Activated CD4-positive, alpha-beta T cell treated with anti-CD3 and anti-CD28 coated beads, Interleukin-2, amount 50 U/mL, for 4 hours (primary cell): ENCODE results near the gene RPLP2.

ENCODE experiments used
- DNase-seq, 2 experiments: peaks; one replicate each; pipeline ENCODE4 v3.0.0-alpha.2; 2020

RPLP2 gene

DNA sequence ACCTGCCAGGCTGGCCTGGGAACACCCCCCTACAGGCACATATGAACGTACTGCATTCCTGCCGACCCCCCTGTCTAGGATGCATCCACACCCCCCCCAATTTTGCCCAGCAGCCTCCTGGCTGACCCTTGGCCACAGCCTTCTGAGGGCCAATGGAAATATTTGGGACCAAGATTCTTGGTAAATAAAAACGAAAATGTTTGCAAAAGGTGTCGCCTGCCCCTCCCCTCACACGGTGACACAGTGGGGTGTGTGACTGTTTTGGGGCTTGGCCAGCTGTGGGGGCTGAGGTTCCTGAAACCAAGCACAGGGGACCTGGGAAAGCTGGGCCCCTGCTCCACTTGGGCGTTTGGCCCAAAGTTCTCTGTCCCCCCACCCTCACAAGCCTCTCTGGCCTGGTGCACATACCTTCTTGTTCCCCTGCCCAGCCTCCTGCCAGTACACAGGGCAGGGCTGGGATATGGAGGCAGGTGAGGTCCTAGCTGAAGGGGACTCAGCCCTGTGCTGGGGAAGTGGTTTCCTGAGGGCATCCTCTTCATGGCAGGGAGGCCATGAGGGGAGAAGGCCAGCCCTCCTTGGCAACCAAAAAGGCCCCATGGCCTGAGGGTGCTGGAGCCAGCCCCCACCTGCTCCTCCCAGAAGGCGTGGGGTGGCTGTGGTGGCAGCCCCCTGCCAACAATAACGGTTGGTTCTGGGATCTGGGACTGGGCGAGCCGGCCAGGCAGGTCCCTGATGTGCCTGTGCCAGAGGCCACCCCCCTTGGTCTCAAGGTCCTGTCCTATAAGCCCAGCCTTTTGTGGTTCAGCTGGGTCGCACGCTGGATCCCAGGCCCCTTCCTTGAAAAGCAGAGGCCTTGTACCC is 15.8 kb downstream of the RPLP2 start:
- DNase-seq = no peak

DNA sequence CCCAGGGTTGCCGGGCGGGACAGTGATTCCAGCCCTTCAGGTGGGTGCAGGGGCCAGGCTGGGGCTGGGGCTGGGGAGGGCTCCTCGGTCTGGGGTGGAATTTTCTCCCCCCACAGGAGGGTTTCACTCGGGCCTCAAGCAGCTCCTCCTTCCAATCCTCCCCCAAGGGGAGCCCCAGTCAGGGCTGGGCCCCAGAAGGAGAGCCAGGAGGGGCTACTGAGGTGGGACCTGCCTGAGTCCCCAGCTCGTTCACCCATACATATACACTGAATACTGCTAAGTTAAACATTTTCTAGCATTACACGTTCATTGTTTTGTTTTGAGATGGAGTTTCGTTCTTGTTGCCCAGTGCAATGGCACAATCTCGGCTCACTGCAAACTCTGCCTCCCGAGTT is 16.5 kb downstream of the RPLP2 start:
- no peak for DNase-seq

DNA sequence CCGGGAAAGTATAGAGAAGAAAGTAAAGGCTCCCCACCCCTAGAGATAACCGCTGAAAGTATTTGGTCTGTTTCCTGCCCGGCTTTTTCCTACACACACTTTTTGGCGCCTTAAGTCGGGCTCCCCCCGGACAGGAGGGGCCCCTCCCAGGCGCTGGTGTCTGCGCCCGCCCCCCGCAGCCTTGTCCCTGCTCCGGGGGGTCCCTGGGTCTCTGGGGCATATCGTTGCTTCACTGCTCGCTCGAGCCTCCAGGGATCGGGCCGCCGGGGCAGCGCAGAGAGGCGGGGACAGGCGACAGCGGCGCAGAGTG is 17.0 kb downstream of the RPLP2 start:
- no peak for DNase-seq

DNA sequence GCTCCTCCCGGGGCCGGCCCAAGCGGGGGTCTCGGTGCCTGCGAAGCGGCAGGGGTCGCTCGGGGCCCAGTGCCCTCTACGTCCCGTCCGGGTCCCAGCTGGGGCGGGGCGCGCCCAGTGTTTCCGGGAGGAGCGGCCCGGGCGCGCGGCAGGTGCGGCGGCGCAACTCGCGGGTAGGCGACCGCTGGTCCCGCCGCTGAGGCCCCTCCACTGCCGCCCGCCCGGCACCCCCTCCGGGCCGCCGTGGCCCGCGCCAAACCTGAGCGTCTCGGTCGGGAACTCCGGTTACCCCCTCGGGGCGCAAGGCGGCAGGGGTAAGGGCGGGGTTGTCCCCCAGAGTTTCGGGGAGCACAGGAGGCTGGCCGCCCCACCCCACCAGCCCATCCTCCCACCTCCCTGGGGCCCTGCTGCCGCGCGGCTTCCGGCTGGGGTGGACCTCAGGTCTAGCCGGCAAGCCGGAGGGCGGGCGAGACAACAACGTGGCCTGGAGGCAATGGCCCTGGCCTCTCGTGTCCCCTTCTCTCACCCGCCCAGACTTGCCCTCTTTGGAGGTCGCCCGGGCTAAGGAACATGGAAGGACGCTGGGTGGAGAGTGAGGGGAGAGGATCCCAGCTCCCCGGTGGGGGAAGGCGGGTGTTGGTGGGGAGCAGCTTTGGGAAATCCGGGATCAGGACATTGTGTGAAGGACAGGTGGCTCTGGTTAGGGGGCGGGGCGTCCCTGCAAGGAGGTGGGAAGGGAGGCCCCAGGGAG is 17.6 kb downstream of the RPLP2 start:
- DNase-seq = no peak

DNA sequence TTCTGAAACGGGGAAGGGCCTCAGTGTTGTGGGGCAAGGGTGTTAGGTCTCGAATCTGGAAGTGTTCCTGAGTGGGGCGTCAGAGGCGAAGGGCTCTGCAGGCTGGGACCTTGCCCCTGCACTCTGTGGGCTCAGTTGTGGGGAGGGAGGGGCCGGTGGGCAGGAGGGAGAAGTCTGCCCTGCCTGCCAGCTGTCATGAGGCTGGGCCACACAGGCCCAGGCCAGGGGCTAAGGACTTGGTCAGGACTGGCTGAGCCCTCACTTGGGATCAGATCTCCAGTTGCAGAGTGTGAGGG is 18.1 kb downstream of the RPLP2 start, which contains the start of gene CRACR2B:
TSS of gene CRACR2B (plus strand) at position 23 of the 296 bp plus-strand sequence. CDS start 689 bp downstream, outside the sequence.
- DNase-seq = no peak

DNA sequence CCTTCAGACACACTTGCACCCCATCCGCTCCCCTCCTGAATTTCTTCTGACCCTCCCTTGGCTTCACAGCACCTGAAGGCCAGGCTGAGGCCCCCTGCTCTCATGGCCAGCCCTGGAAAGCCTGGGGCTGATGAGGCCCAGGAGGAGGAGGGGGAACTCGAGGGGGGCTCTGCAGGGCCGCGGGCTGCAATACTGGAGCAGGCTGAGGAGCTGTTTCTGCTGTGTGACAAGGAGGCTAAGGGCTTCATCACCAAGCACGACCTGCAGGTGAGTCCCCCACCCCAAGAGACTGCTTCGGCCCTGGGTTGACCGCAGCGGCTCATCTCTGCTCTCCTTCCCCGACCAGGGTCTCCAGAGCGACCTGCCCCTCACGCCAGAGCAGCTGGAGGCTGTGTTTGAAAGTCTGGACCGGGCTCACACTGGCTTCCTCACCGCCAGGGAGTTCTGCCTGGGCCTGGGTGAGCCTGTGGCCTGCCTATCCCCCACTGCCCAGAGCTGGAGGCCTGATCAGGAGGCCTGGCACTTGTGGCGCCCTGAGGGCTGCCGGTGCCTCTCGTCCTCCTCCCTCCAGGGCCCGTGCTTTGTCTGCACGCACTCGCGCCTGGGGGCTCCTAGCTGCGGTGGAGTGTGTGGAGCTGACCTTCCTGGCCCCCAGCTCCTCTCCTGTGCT is 18.9 kb downstream of the RPLP2 start:
- no peak for DNase-seq

- no peak for DNase-seq
Observed at GRCh38 chr11:829176-829846, 19.5 kb downstream of the RPLP2 start.

- DNase-seq = no peak
Observed at GRCh38 chr11:829847-830294, 20.1 kb downstream of the RPLP2 start.

GRCh38 chr11:830295-831117 is 20.7 kb downstream of the RPLP2 start:
- DNase-seq = no peak

DNA sequence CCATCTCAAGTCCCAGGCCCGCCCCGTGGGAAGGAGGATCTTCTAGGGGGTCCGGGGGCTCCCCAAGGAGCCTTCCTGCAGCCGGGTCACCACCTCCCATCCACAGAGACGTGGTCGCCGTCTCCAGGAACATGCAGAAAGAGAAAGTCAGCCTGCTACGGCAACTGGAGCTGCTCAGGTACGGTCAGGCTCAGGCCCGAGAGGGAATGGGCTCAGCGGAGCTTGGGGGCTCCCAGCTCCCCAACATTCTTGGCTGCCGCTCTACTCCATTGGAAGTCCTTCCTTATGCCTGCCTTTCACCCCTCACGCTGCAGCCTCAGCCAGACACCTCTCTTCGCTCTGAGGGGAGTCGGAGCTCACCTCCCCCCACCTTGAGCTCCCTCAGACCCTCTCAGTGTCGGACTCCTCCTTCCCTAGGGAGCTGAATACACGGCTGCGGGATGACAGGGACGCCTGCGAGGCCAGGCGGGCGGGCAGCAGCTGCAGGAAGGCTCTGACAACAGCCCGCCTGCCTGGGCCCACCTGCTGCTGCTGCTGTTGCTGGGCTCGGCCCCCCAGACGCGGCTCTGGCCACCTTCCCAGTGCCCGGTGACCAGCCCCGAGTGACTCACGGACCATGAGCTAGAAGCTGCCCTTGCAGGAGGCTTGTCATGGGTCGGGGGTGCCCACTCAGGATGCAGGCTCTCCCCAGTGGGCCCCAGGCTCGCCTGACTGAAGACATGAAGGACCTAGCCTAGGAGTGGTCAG is 21.5 kb downstream of the RPLP2 start:
- DNase-seq = no peak

GRCh38 chr11:831961-832528 is 22.3 kb downstream of the RPLP2 start:
- no peak for DNase-seq

DNA sequence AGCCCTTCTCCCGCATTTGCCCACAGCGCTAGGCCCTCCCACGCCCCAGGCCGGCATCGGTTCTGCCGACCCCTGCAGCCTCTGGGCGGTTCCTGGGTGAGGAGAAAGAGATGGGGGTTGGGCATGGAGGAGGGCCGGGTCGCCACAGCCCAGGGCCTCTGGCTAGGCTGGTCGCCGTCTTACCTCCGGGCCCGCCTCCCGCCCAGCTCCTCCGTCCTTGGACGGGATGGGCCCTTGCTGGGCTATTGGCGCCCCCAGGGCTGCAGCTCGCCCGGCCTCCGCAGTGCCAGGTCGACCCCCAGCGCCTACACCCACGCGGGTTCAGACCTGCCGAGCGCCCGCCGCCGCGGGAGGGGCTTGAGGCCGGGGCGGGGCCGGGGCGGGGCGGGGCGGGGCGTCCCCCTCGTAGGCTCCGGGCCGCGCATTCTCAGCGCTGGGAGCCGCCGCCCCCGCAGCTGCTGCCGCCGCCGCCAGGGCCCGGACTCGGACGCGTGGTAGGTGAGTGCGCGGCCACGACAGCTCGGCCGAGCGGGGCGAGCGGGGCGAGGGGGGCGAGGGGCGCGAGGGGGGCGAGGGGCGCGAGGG is 22.9 kb downstream of the RPLP2 start, which contains the start of gene CD151:
TSS of gene CD151 (plus strand) at position 424 of the 585 bp plus-strand sequence. CDS start 3,118 bp downstream, outside the sequence.
- no peak for DNase-seq

- DNase-seq = no peak
Observed at GRCh38 chr11:833114-833791, 23.5 kb downstream of the RPLP2 start.

DNA sequence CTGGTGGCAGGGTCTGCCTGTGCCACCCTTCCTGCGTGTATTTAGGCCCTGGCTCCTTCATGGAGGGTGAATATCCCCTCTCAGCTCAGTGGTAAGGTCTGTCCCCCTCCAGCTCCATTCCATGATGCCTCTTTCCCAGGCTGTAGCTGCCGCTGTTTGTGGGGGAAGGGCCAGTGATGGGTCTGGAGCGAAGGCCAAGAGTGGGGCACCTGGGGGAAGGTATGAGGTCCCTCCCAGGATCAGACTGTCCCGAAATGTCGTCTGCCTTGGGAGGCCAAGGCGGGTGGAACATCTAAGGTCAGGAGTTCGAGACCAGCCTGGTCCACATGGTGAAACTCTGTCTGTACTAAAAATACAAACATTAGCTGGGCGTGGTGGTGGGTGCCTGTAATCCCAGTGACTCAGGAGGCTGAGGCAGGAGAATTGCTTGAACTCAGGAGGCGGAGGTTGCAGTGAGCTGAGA is 24.1 kb downstream of the RPLP2 start:
- DNase-seq = no peak

DNA sequence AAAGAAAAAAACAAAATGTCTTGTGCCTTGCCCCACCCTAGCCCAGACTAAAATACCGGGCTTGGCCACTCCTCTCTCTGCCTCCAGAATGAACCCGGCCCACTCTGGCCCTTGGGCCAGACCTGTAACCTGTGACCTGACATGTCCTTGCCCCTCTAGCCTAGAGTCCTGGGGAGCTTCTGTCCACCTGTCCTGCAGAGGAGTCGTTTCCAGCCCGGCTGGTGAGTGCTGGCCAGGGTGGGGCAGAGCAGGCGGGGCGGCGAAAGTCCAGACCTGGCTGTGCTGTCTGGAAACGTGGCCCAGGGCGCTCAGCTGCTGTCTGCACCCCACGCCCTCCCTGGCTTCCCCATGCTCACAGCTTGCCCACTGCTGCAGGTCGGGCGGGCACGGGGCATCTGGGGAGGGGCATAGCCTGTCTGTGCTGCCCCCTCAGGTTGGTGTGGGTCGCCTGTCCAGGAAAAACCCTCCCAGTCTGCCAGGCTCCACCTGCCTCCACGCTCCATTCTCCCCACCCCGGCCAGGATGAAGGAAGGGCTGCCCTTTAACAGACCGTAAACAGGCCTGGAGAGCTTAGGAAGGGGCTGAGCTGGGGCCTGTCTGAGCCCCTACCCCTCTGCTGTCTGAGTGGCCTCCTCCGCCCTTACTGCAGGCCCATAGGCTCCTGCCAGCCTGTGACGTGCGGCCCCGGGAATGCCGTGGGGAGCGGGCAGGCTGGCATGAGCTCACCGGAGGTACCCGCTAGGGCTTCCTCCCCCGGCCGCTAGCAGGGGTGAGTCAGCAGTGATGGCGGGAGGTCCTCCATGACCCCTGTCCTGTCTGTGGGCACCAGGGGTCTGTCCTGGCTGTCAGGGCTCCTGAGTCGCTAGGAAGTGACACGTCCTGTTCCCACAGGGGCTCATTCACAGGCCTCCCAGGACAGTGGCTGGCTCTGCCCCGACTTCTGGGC is 24.9 kb downstream of the RPLP2 start:
- no peak for DNase-seq

- no peak for DNase-seq
Observed at GRCh38 chr11:836274-836673, 26.5 kb downstream of the RPLP2 start.

- DNase-seq = no peak
Observed at GRCh38 chr11:836700-837099, 26.9 kb downstream of the RPLP2 start.

GRCh38 chr11:837189-837989 is 27.6 kb downstream of the RPLP2 start:
- DNase-seq = no peak
